HepG2 (cell line): Measurements from ENCODE around the gene POLR3H. TPM values are rescaled to one million over a fixed set of nuclear protein-coding genes. Genes with fewer than 3 reads are reported as not detected.

Source experiments
- ATAC-seq: fragments of 200-7000 bp; cut with Tn5 transposase; 3 replicates; pipeline ENCODE4 v1.9.1; 2020; ENCODE audit warnings: mild to moderate bottlenecking, moderate library complexity
- BruUV-seq: library from RNA; stranded (reverse); fragments of 400-500 nt; replicated peaks from 2 replicates; lab custom pipeline; 2021; lab: Mats Ljungman, UMichigan
- CTCF ChIA-PET: fragments of 300-600 bp; formaldehyde crosslinking; extraction: SDS; loops from one replicate; lab custom pipeline; 2021; ENCODE audit warnings: low total read pairs, inconsistent platforms, low intra/inter-chr PET ratio; lab: Yijun Ruan, JAX
- POLR2A ChIA-PET: fragments of 350-600 bp; sonication (Branson Sonifier 250); formaldehyde crosslinking; loops from one replicate; lab custom pipeline; 2020; ENCODE audit warnings: antibody characterized with exemption, inconsistent platforms; lab: Yijun Ruan, JAX
- DNase-seq: peaks from one replicate; pipeline ENCODE4 v3.0.0-alpha.2; 2015; ENCODE audit warnings: low spot score
- FAIRE-seq: peaks from 3 replicates; lab custom pipeline; 2011; peaks lifted over from hg19 to GRCh38; lab: Jason Lieb, UNC
- H2AFZ ChIP-seq: one replicate; pipeline ENCODE4 v1.6.1; 2011; ENCODE audit warnings: low read length, inconsistent platforms
- H3K27ac ChIP-seq: fragments of 300-600 bp; 3 replicates; pipeline ENCODE4 v1.8.0; 2011; ENCODE audit warnings: mixed run types, mild to moderate bottlenecking, mixed read lengths, low read length, inconsistent platforms; ENCODE audit not compliant: insufficient read depth; ENCODE audit errors: extremely low read length
- H3K27me3 ChIP-seq, 2 experiments: fragments of 200-600 bp in 1 of 2; 2 replicates in 1 of 2; 3 replicates in 1 of 2; pipeline versions ENCODE4 v1.6.0 to v1.8.0; 2011; ENCODE audit warnings: low read length in 2 of 2, mild to moderate bottlenecking in 2 of 2, moderate library complexity in 2 of 2, inconsistent platforms in 1 of 2; ENCODE audit not compliant: insufficient read depth in 2 of 2, control insufficient read depth in 1 of 2
- H3K36me3 ChIP-seq, 2 experiments: fragments of 200-600 bp in 1 of 2; replicated peaks in 1 of 2; 2 replicates in 1 of 2; 3 replicates in 1 of 2; pipeline versions ENCODE4 v1.5.1 to v1.8.0; 2011; ENCODE audit warnings: low read length in 2 of 2, inconsistent platforms in 1 of 2; ENCODE audit not compliant: insufficient read depth in 2 of 2, control insufficient read depth in 1 of 2
- H3K4me1 ChIP-seq: 2 replicates; pipeline ENCODE4 v1.5.1; 2012; ENCODE audit warnings: low read length, inconsistent platforms; ENCODE audit not compliant: insufficient read depth
- H3K4me2 ChIP-seq: 2 replicates; pipeline ENCODE4 v1.6.0; 2011; ENCODE audit warnings: low read depth, low read length, inconsistent platforms
- H3K4me3 ChIP-seq, 3 experiments: fragments of 200-600 bp in 1 of 3; sonication (generic), shearing (Covaris generic) in 1 of 3; replicated peaks in 1 of 3; 2 replicates each; pipeline ENCODE4 v1.5.1; 2011 to 2016; ENCODE audit warnings: low read length in 3 of 3, inconsistent platforms in 2 of 3, low read depth in 2 of 3, mild to moderate bottlenecking in 2 of 3, control low read depth in 1 of 3, mixed read lengths in 1 of 3; ENCODE audit not compliant: insufficient read depth in 1 of 3
- H3K79me2 ChIP-seq: one replicate; pipeline ENCODE4 v1.6.1; 2011; ENCODE audit warnings: low read length, inconsistent platforms; ENCODE audit not compliant: insufficient read depth
- H3K9ac ChIP-seq: 2 replicates; pipeline ENCODE4 v1.6.0; 2011; ENCODE audit warnings: mild to moderate bottlenecking, low read depth, low read length, inconsistent platforms; ENCODE audit not compliant: insufficient read depth
- H3K9me3 ChIP-seq: 2 replicates; pipeline ENCODE4 v1.5.1; 2012; ENCODE audit warnings: mild to moderate bottlenecking, low read length
- H4K20me1 ChIP-seq: 2 replicates; pipeline ENCODE4 v1.6.0; 2011; ENCODE audit warnings: inconsistent platforms, mild to moderate bottlenecking, low read length, moderate library complexity; ENCODE audit not compliant: insufficient read depth
- AGO1 ChIP-seq: fragments of 200-400 bp; formaldehyde crosslinking; IDR thresholded peaks from 2 replicates; pipeline ENCODE4 v1.6.1; 2017; ENCODE audit warnings: mild to moderate bottlenecking, low read depth, low read length, moderate library complexity; ENCODE audit not compliant: poor library complexity, severe bottlenecking
- FOSL1 ChIP-seq: sonication (generic); formaldehyde crosslinking; IDR thresholded peaks from 2 replicates; pipeline ENCODE4 v1.9.0; 2021; ENCODE audit warnings: missing genetic modification reagents, borderline replicate concordance
- FOSL2 ChIP-seq: sonication (generic); formaldehyde crosslinking; IDR thresholded peaks from 2 replicates; pipeline ENCODE4 v1.4.0; 2020; ENCODE audit warnings: missing genetic modification reagents
- HIVEP1 ChIP-seq: sonication (generic); formaldehyde crosslinking; IDR thresholded peaks from 2 replicates; pipeline ENCODE4 v1.4.0; 2020; ENCODE audit warnings: mild to moderate bottlenecking, missing genetic modification reagents
- IKZF4 ChIP-seq: sonication (generic); formaldehyde crosslinking; IDR thresholded peaks from 2 replicates; pipeline ENCODE4 v1.5.1; 2020; ENCODE audit warnings: borderline replicate concordance, mild to moderate bottlenecking, low read depth, missing genetic modification reagents; ENCODE audit errors: not compliant biosample characterization
- MAFK ChIP-seq, 2 experiments: IDR thresholded peaks in 1 of 2; conservative IDR thresholded peaks in 1 of 2; 2 replicates each; pipeline ENCODE4 v1.6.1; 2011; ENCODE audit warnings: improper control_type of control experiment in 2 of 2, low read length in 2 of 2
- MBNL3 ChIP-seq: fragments of 250-450 bp; sonication (Bioruptor Pico); conservative IDR thresholded peaks from 2 replicates; pipeline ENCODE4 v1.8.0; 2022; ENCODE audit warnings: mild to moderate bottlenecking, inconsistent platforms
- NR1H2 ChIP-seq: sonication (generic); formaldehyde crosslinking; IDR thresholded peaks from 2 replicates; pipeline ENCODE4 v1.8.1; 2022; ENCODE audit warnings: low read depth, missing genetic modification reagents, borderline replicate concordance
- SALL1 ChIP-seq: sonication (generic); formaldehyde crosslinking; IDR thresholded peaks from 2 replicates; pipeline ENCODE4 v1.8.0; 2022; ENCODE audit warnings: mild to moderate bottlenecking, missing genetic modification reagents
- THYN1 ChIP-seq: sonication (generic); formaldehyde crosslinking; IDR thresholded peaks from 2 replicates; pipeline ENCODE4 v1.8.1; 2023; ENCODE audit warnings: low read depth, mild to moderate bottlenecking, moderate library complexity, missing genetic modification reagents, borderline replicate concordance
- WIZ ChIP-seq: sonication (generic); formaldehyde crosslinking; IDR thresholded peaks from 2 replicates; pipeline ENCODE4 v1.5.1; 2020; ENCODE audit warnings: mild to moderate bottlenecking, missing genetic modification reagents
- ZBTB38 ChIP-seq: sonication (generic); formaldehyde crosslinking; IDR thresholded peaks from 2 replicates; pipeline ENCODE4 v1.5.1; 2020; ENCODE audit warnings: mild to moderate bottlenecking, missing genetic modification reagents
- ZNF121 ChIP-seq: sonication (generic); formaldehyde crosslinking; IDR thresholded peaks from 2 replicates; pipeline ENCODE4 v1.5.0; 2020; ENCODE audit warnings: mild to moderate bottlenecking, missing genetic modification reagents
- ZNF430 ChIP-seq: sonication (generic); formaldehyde crosslinking; IDR thresholded peaks from 2 replicates; pipeline ENCODE4 v1.9.0; 2021; ENCODE audit warnings: mild to moderate bottlenecking, missing genetic modification reagents
- ZNF543 ChIP-seq: sonication (generic); formaldehyde crosslinking; IDR thresholded peaks from 2 replicates; pipeline ENCODE4 v1.4.0; 2020; ENCODE audit warnings: mild to moderate bottlenecking, missing genetic modification reagents
- ZNF614 ChIP-seq: IDR thresholded peaks from 2 replicates; pipeline ENCODE4 v1.6.1; 2018; ENCODE audit warnings: missing biosample characterization, missing genetic modification reagents, inconsistent platforms, borderline replicate concordance
- ZNF775 ChIP-seq: sonication (generic); formaldehyde crosslinking; IDR thresholded peaks from 2 replicates; pipeline ENCODE4 v1.4.0; 2020; ENCODE audit warnings: missing genetic modification reagents, mild to moderate bottlenecking, moderate library complexity, borderline replicate concordance
- ZNF816 ChIP-seq: sonication (generic); formaldehyde crosslinking; IDR thresholded peaks from 2 replicates; pipeline ENCODE4 v1.8.0; 2022; ENCODE audit warnings: missing genetic modification reagents, mild to moderate bottlenecking, borderline replicate concordance
- ZNF879 ChIP-seq: sonication (generic); formaldehyde crosslinking; IDR thresholded peaks from 2 replicates; pipeline ENCODE4 v1.8.1; 2023; ENCODE audit warnings: missing genetic modification reagents
- WGBS: methylation state at CpG from one replicate; pipeline ENCODE4 v1.1.6; 2017; ENCODE audit warnings: low lambda C conversion rate; 5-methylcytosine and 5-hydroxymethylcytosine counted together
- in situ Hi-C: cut with HindIII; loops from 2 replicates; pipeline ENCODE4 v1.10.0; 2017; ENCODE audit warnings: low pct_unique_long_range_greater_than_20kb; ENCODE audit not compliant: extremely low pct_ligation_motif_present
- intact Hi-C: fragments of 100-400 bp; cut with micrococcal nuclease; formaldehyde crosslinking; loops from one replicate; pipeline ENCODE4 v1.10.0; 2022; ENCODE audit not compliant: unreplicated experiment
- polyA plus RNA-seq, 8 experiments: library from polyadenylated mRNA; depleted of rRNA in 3 of 8; stranded (reverse) in 7 of 8; unstranded in 1 of 8; fragments of >200 nt; fragmentation: Illumina TruSeq in 4 of 8; extraction: Trizol in 4 of 8; gene quantifications; 2 replicates each; pipeline versions ENCODE4 v1.2.1 to v1.2.3, GENCODE V29; 2011 to 2016; ENCODE audit warnings: low read depth in 4 of 8, missing spikeins in 1 of 8, mixed read lengths in 1 of 8; ENCODE audit not compliant: insufficient read depth in 1 of 8
- total RNA-seq, 5 experiments: library from RNA; depleted of rRNA; stranded (reverse); fragments of >200 nt; fragmentation: Illumina TruSeq; extraction: Trizol; gene quantifications; 2 replicates each; pipeline ENCODE4 v1.2.3, GENCODE V29; 2016; ENCODE audit warnings: low read depth in 1 of 5
- TF ChIP-seq, protein P1 (sequence below): sonication (generic); formaldehyde crosslinking; IDR thresholded peaks from 2 replicates; pipeline ENCODE4 v1.8.0; 2022; ENCODE audit warnings: low read depth, missing genetic modification reagents
- TF ChIP-seq, protein P2 (sequence below): sonication (generic); formaldehyde crosslinking; IDR thresholded peaks from 2 replicates; pipeline ENCODE4 v1.4.0; 2020; ENCODE audit warnings: mild to moderate bottlenecking, low read depth, missing genetic modification reagents

Gene POLR3H
- total and polyA plus RNA-seq, 2 of the 13 experiments (the other 11 are each of a cell fraction or from before 2014, with no cell fraction given), result 10.3 to 28.6 TPM

DNA sequence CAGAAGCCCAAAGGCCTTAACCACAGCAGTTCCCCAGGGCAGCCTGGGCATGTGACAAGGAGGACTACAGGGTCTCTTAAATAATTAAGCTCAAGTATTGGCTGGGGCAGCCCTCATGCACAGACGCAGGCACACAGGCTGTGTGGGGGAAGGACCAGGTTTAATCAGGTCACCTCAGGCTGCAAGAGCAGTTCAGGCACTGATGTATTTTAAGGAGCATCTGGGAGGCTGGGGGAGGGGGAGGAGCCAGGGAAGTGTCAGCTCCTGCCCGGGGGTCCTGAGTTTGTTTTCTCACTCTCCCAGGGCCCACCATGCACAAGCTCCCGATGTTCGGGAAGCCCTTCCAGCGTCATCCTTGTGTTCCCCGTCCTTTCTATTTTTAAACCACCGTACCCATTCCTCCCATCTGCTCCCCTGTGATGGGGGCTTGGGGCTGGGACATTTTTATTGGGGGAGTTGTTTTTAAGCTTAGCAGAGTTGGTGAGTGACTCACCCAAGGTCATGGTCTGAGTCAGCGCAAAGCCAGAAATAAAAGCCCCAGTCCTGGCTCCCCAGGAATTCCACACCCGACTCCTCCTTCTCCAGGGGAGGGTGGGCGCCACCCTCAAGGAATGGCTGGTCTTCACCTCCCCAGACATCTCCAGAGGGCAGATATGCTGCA, 18.9 kb upstream of the POLR3H start:
- Histone ChIP-seq H3K4me1 (peaks cover 71% of the 10 kb centered on the region), H3K27ac (no peak overlapping the region), H3K36me3 (no peaks in the 10 kb centered on the region), H3K79me2 (no peaks in the 10 kb centered on the region), H4K20me1 (no peaks in the 10 kb centered on the region), H2AFZ (no peak overlapping the region), H3K4me2 (peak overlapping the region; percentile 13; the same call in 1 of the 2 replicates), H3K9ac (no peak overlapping the region), H3K9me3 (no peaks in the 10 kb centered on the region), H3K27me3 (peaks cover 0 to 29% of the 10 kb centered on the region in 2 experiments; a peak in 3 of 5 replicates), H3K4me3 (no peak overlapping the region)
- no peak for FAIRE-seq
- TF ChIP-seq ZNF614 (CRISPR knock-in tag), result no peak
- TF ChIP-seq ZNF121, result no peak
- TF ChIP-seq, protein P1, sequence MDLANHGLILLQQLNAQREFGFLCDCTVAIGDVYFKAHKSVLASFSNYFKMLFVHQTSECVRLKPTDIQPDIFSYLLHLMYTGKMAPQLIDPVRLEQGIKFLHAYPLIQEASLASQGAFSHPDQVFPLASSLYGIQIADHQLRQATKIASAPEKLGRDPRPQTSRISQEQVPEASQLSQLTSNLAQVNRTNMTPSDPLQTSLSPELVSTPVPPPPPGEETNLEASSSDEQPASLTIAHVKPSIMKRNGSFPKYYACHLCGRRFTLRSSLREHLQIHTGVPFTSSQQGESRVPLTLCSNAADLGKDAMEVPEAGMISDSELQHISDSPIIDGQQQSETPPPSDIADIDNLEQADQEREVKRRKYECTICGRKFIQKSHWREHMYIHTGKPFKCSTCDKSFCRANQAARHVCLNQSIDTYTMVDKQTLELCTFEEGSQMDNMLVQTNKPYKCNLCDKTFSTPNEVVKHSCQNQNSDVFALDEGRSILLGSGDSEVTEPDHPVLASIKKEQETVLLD (CRISPR knock-in tag), result no peak
- no peak for TF ChIP-seq NR1H2 (CRISPR knock-in tag)
- no peak for TF ChIP-seq AGO1
- no peak for TF ChIP-seq WIZ (CRISPR knock-in tag)
- no peak for TF ChIP-seq IKZF4 (CRISPR knock-in tag)
- no peak for TF ChIP-seq ZNF879 (CRISPR knock-in tag)
- TF ChIP-seq ZNF816 (CRISPR knock-in tag), result no peak
- peak; percentile 85 for TF ChIP-seq FOSL2 (CRISPR knock-in tag)
- TF ChIP-seq FOSL1 (CRISPR knock-in tag), result 0 out of 2 replicates have a peak, but pooled peaks have one; percentile 27
- TF ChIP-seq ZNF543 (CRISPR knock-in tag), result no peak
- no peak for TF ChIP-seq HIVEP1
- no peak for TF ChIP-seq ZNF430 (CRISPR knock-in tag)
- 0 out of 4 replicates have a peak, but pooled peaks of 1 of the 2 experiments have one; percentile 12 for TF ChIP-seq MAFK (conservative IDR thresholded peaks at IDR 0.05 in 1 of 2, IDR thresholded peaks at IDR 0.05 in 1 of 2; ENCODE audit: low read length in 2 of 2)
- TF ChIP-seq ZBTB38 (CRISPR knock-in tag), result no peak
- no peak for TF ChIP-seq ZNF775 (CRISPR knock-in tag)
- TF ChIP-seq THYN1, result no peak
- TF ChIP-seq, protein P2, sequence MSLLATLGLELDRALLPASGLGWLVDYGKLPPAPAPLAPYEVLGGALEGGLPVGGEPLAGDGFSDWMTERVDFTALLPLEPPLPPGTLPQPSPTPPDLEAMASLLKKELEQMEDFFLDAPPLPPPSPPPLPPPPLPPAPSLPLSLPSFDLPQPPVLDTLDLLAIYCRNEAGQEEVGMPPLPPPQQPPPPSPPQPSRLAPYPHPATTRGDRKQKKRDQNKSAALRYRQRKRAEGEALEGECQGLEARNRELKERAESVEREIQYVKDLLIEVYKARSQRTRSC, result no peak
- TF ChIP-seq MBNL3, result no peak
- TF ChIP-seq SALL1, result no peak
- 39% methylated on average over 8 of the region's 10 CpGs for WGBS
- intact Hi-C loops (no loop called here), in situ Hi-C loops (no loop called here)
- CTCF ChIA-PET, result no interaction called here
- BruUV-seq, result no TSS peak
- ATAC-seq, result no peak
- DNase-seq, result peak; percentile 43
- POLR2A ChIA-PET, result interaction anchor here (0.9 to 2.2 kb wide), 5 partner anchors 12 to 27 kb away, joined by 3 to 11 read pairs (median 8); partner anchors contain the start of gene PMM1
